HEK293 (cell line): ENCODE data around the gene VILL.

Experiments used
- OSR2 ChIP-seq: fragments of 450-650 bp; formaldehyde crosslinking; IDR thresholded peaks from 2 replicates; pipeline ENCODE4 v1.5.1; 2016; ENCODE audit warnings: missing biosample characterization, missing genetic modification characterization
- SP3 ChIP-seq: fragments of 450-650 bp; formaldehyde crosslinking; IDR thresholded peaks from 2 replicates; pipeline ENCODE4 v1.5.1; 2016; ENCODE audit warnings: missing biosample characterization, missing genetic modification characterization
- YY1 ChIP-seq: fragments of 450-650 bp; formaldehyde crosslinking; IDR thresholded peaks from 2 replicates; pipeline ENCODE4 v1.5.1; 2018; ENCODE audit warnings: missing biosample characterization, missing genetic modification characterization
- ZNF138 ChIP-seq: fragments of 450-650 bp; formaldehyde crosslinking; IDR thresholded peaks from 2 replicates; pipeline ENCODE4 v1.5.1; 2016; ENCODE audit warnings: missing biosample characterization, missing genetic modification characterization, borderline replicate concordance
- ZNF214 ChIP-seq: fragments of 450-650 bp; formaldehyde crosslinking; IDR thresholded peaks from 2 replicates; pipeline ENCODE4 v1.5.1; 2017; ENCODE audit warnings: missing biosample characterization, mild to moderate bottlenecking, missing genetic modification characterization, borderline replicate concordance
- ZNF830 ChIP-seq: fragments of 450-650 bp; IDR thresholded peaks from 2 replicates; pipeline ENCODE4 v1.5.0; 2018; ENCODE audit warnings: missing biosample characterization, missing genetic modification characterization, low read depth, mild to moderate bottlenecking, moderate library complexity
- TF ChIP-seq, protein P1 (sequence below): fragments of 450-650 bp; formaldehyde crosslinking; IDR thresholded peaks from 2 replicates; pipeline ENCODE4 v1.5.1; 2016; ENCODE audit warnings: missing biosample characterization, missing genetic modification characterization

DNA sequence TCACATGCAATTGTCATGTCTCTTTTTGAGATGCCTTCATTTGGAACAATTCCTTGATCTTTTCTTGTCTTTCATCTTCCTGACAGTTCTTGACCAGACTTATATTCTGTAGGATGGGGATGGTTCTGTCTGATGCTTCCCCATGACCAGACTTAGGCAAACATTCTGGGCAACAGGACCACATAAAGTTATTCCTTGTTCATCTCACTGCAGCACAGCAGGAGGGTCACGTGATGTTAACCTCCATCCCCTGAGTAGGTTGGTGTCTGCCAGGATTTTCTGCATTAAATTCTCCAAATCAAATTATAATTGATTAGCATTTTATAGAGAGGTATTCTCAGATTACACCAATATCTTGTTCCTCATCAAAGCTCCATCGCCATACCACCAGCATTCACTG lies 56.2 kb downstream of the VILL start:
- TF ChIP-seq ZNF138 (tag by site-specific recombination) (no peak), ZNF830 (no peak), OSR2 (tag by site-specific recombination) (no peak), YY1 (no peak), SP3 (tag by site-specific recombination) (no peak), ZNF214 (no peak)
- TF ChIP-seq, protein P1, sequence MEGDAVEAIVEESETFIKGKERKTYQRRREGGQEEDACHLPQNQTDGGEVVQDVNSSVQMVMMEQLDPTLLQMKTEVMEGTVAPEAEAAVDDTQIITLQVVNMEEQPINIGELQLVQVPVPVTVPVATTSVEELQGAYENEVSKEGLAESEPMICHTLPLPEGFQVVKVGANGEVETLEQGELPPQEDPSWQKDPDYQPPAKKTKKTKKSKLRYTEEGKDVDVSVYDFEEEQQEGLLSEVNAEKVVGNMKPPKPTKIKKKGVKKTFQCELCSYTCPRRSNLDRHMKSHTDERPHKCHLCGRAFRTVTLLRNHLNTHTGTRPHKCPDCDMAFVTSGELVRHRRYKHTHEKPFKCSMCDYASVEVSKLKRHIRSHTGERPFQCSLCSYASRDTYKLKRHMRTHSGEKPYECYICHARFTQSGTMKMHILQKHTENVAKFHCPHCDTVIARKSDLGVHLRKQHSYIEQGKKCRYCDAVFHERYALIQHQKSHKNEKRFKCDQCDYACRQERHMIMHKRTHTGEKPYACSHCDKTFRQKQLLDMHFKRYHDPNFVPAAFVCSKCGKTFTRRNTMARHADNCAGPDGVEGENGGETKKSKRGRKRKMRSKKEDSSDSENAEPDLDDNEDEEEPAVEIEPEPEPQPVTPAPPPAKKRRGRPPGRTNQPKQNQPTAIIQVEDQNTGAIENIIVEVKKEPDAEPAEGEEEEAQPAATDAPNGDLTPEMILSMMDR, result no peak
